Activated CD4-positive, alpha-beta T cell treated with anti-CD3 and anti-CD28 coated beads, Interleukin-2, amount 50 U/mL, for 1 hour (primary cell): ENCODE data around the gene PRKAG2.

Experiments
- DNase-seq: peaks from one replicate; pipeline ENCODE4 v3.0.0-alpha.2; 2020

The PRKAG2 gene

GRCh38 chr7:151704299-151704959, 172.5 kb downstream of the PRKAG2 start:
- no peak for DNase-seq

- DNase-seq = no peak
Measured at GRCh38 chr7:151702961-151703360, 174.0 kb downstream of the PRKAG2 start.

DNA sequence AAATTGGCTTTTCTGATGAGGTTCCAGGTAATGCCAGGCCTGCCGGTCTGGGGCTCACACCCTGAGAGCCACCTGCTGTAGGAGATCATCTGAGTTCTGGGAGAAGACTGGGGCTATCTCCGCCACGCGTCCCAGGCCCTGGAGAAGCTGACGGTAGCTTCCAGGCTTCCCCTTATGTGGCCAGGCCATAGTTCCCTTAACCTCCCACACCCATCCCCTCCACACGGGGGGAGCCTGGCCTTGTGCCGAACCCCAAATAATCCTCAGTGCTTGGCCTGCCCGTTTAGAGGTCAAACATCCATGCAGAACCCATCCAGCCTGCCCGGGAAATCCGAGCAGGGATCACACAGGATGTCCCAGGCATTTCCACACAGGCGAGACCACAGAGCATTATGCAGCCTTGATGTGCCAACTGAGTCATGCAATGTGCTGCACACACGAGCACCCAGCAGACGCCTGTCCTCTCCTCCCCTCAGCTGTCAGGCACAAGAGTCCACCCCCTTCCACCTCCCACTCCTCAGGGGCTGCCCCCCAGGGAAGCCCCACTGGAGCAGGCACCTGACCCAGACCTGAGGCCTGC, 176.2 kb downstream of the PRKAG2 start:
- DNase-seq = no peak

GRCh38 chr7:151699928-151700319, 177.0 kb downstream of the PRKAG2 start:
- DNase-seq = no peak

DNA sequence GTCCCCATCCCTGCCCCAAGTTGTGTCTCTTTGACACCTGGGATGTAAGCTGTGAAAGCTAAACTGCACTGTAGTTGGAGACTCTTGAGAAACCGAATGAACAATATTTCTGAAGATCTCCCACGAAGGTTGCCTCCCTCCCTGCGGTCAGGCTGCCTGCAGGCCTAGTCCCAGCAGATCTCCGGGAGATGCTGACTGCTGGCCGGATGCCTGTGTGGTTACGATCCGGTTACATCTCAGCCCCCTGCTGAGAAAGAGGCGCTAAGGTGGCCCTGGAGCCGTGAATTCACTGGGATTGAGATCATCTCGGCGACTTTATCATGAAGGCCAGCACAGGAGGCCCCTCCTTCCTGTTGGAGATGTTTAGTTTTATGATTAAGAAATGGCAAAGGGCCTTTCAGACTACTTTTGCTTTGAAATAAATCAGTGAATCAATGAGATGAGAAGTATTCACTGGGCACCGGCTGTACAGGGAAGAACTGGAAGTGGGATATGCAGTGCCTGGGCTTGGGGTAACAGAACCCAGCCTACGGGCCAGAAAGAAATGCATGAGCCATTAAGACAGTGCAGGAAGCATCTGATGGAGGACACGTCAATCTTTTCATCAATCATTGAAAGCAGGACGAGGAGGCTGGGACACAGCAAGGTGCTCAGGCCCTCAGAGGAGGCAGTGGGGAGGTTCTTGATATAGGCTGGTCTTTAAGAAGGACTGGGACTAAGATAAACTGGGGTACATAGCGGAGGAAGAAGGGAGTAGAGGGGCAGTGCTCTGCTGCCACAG, 177.6 kb downstream of the PRKAG2 start:
- no peak for DNase-seq

- no peak for DNase-seq
Measured at GRCh38 chr7:151697942-151698341, 179.0 kb downstream of the PRKAG2 start.

GRCh38 chr7:151697515-151697895, 179.4 kb downstream of the PRKAG2 start:
- no peak for DNase-seq

GRCh38 chr7:151696721-151697514, 180.0 kb downstream of the PRKAG2 start:
- no peak for DNase-seq

GRCh38 chr7:151695951-151696541, 180.9 kb downstream of the PRKAG2 start:
- no peak for DNase-seq

GRCh38 chr7:151694828-151695580, 181.9 kb downstream of the PRKAG2 start:
- no peak for DNase-seq

DNA sequence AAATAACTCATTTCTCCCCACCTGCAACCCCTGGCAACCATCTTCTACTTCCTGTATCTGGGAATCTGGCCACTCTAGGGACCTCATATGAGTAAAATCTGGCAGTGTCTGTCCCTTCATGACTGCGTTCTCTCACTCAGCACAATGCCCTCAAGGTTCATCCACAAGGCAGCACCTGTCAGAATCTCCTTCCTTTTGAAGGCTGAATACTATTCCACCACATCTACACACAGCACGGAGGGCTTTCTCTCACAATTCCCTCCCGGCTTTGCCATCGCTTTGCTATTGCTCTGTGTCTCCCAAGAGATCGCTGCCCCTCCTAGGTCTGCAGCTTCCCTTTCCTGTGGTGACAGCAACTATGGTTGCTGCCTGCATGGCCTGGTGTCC, 182.5 kb downstream of the PRKAG2 start:
- no peak for DNase-seq

GRCh38 chr7:151693140-151693539, 183.8 kb downstream of the PRKAG2 start:
- DNase-seq = no peak

DNA sequence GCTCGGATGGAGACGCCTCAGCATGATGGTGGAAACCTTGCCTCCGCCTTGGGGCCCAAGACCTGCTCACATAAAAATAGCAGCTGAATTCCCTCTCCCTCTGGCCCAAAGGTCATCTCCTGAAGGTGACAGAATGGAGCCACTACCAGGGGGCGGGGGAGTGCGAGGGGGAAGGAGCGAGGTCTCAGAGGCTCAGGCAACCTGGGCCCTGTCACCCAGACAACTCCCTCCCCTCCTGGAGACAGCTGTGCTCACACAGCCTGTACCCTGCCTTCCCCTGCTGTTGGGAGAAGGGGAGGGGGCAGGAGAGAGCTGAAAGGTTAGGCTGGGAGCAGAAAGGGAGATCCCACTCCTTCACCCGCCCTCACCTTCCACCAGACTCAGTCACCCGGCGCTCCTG, 184.2 kb downstream of the PRKAG2 start:
- DNase-seq = no peak

- no peak for DNase-seq
Measured at GRCh38 chr7:151691449-151691848, 185.5 kb downstream of the PRKAG2 start.

- DNase-seq = no peak
Measured at GRCh38 chr7:151690606-151691005, 186.3 kb downstream of the PRKAG2 start.

GRCh38 chr7:151689196-151689971, 187.5 kb downstream of the PRKAG2 start:
- no peak for DNase-seq

- DNase-seq = no peak
Measured at GRCh38 chr7:151688236-151688780, 188.6 kb downstream of the PRKAG2 start.

DNA sequence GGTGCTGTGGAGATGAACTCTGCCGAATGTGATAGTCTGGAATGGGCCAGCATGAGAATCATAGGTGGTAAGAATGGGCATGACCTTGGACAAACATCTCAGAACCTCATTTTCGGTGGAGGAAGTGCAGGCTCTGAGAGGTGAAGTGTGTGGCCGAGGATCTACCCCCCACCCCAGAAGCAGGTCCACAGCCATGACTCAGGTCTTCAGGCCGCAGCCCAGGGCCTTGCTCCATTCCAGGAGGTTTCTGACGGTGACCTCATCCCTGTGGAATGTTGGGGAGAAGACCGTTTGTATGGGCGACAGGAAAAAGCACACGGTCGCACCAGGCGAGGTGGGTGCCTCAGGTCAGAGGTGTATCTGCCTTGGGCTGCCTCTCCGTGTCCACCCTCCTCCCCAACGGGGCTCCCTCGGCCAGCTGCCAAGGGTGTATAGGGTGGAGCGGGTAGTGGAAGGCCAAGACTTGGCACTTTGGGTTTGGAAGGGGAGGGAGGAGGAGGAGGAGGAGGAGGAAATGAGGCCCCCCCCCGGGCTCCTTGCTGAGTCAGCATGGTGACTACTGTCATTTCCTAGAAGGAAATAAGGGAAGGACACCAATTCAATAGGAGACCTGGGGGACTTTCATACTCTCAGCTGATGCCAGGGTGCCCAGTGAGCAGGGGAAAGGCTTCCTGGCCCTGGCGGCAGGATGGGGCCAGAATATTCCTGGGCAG, 189.2 kb downstream of the PRKAG2 start:
- DNase-seq = no peak

DNA sequence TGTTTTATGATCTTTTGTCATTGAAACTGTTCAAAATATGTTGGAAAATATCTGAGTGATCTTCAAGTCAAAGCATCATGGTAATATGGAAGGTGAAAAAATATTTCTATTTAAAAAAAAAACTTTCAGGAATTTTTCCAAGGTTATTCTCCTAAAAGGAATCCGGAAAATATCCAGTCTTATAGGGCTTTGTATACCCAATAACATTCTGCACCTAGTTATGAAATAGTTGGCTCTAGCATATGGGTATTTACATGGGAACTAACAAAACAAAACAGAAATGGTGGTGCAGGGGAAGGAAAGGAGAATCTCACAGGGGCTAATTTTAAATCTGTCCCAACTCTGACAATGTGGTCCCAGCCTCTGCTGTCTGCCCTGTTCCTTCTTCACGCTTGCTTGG, 190.1 kb downstream of the PRKAG2 start:
- no peak for DNase-seq

DNA sequence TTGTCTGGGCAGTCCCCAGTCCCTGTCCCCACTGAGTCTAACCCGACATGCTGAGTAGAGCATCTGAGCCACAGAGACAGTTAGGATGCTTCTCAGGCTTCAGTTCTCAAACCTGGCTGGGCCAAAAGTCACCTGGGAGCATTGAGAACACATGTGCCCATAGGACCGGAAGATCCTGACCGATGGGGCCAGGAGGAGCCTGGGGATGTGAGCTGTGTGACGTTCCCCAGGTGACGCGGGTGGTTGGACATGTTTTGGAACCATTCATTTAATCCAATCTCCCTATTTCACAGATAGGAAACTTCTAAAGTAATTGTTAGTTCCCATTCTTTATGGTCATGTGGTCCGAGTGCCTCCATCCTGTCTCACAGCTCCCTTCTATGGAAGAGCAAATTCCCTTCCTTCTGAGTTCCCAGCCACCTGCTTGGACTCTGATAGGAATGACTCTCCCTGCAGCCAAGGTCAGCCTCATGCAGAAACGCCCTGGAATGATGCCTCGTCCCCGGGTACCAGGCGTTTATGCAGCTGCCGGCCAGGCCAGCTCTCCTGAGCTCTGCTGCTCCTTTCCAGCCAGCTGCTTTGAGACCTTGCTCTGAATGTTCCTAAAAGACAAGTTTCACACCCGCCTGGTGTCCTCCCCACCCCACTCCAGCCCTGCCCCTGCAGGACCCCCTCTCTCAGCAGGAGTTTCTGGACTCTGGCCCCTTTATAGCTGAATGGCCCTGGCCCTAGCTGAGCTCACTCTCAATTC, 190.7 kb downstream of the PRKAG2 start:
- no peak for DNase-seq
